ENCODE measurements around the gene SLC25A47.
A peak's percentile ranks its signal among the peaks of the same experiment; 100 is the strongest.

Gene SLC25A47

GRCh38 chr14:100375266-100375962 is 52.3 kb downstream of the SLC25A47 start:
- TF ChIP-seq CTCF (IDR thresholded peaks at IDR 0.05; ENCODE audit: borderline replicate concordance, insufficient read depth, low read depth, low read length): no peak
- H3K4me3 ChIP-seq (ENCODE audit: low read depth, low read length): peak overlapping the region; percentile 89

- TF ChIP-seq CTCF (IDR thresholded peaks at IDR 0.05; ENCODE audit: borderline replicate concordance, insufficient read depth, low read depth, low read length): no peak
- H3K4me3 ChIP-seq (ENCODE audit: low read depth, low read length): peak within 1 kb of the TSS; percentile 89
These were observed 53.0 kb downstream of the SLC25A47 start, which contains the start of gene WDR25 for GRCh38 chr14:100375963-100376735. TSS of gene WDR25 (plus strand) at chr14:100376485.

- peak overlapping the region; percentile 89 for H3K4me3 ChIP-seq (ENCODE audit: low read depth, low read length)
- 0 out of 2 replicates have a peak, but pooled peaks have one; percentile 1 for TF ChIP-seq CTCF (IDR thresholded peaks at IDR 0.05; ENCODE audit: borderline replicate concordance, insufficient read depth, low read depth, low read length)
These were observed 53.6 kb downstream of the SLC25A47 start for GRCh38 chr14:100376751-100377171.
